DMS153 treated with DMSO at 0.1 percent for 48 hours (cell line): ENCODE data around the gene ZCCHC14.

Experiments
- DNase-seq: peaks from one replicate; lab custom pipeline; 2025; ENCODE audit not compliant: unreplicated experiment; lab: John Stamatoyannopoulos, UW

ZCCHC14 gene

GRCh38 chr16:87459027-87459426 is 33.8 kb downstream of the ZCCHC14 start:
- no peak for DNase-seq

DNA sequence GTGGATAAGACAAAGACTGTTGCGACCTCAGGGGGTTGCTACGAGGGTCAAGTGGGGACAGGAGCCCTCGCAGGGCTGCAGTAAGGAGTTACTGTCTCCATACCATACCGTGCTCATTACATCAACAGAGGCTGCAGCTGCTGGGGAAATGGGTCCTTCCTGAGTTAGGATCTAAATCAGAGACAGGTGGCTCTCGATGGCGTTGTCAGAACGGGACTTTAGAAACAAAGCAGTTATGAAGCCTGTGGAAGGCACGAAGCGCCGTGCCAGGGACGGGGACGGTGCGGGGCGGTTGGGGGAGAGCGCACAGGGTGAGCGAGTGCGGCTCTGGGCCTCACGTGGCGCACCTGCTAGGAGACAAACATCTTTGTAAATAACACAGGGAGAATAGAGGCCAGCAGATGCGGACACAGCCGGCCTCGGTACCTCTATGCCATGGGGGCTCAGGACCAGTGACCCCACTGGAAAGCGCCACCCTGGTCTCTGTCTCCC is 34.4 kb downstream of the ZCCHC14 start:
- DNase-seq = no peak

GRCh38 chr16:87457709-87458423 is 35.0 kb downstream of the ZCCHC14 start:
- DNase-seq = no peak

DNA sequence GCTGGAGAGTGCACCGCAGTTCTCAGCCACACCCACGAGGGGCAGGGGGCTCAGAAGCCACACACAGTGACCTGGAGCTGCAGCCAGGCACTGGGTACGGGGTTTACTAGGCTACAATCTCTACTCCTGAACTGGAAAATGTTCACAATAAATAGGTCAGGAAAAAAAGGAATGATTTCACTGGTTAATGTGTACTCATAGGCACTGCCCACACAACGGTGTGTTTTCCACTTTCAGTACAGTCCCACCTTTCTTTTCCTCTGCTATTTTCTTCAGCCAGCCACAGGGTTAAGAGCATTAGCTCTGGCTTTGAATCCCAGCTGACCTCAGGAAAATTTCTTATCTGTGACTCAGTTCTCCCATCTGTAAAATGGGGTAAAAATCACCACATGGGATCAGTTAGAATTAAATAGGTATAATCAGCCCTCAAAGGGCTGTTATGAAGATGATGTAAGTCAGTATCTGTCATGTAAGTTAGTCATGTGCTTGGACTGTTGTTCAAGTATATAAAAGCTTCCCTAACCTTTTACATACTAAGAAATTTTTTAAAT is 35.7 kb downstream of the ZCCHC14 start:
- DNase-seq = no peak

- DNase-seq = no peak
Measured at GRCh38 chr16:87454391-87454790, 38.4 kb downstream of the ZCCHC14 start.

DNA sequence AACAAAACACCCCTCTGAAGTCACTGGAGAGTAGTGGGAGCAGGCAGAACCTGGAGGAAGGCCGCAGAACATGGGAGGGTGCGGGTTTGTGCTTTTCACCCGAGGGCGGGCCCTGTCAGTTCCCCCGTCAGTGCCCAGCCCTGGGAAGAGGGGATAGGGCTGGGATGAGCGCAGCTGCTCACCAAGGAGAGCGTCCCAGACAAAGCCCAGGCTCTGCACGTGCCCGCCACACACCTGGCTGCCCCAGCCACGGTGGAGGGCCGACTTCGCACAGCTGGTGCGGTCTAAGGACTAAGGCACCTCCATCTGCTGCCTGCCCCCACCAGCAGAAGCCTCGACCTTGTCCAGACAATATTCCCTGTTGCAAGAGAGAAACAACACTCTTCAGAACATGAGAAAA is 39.5 kb downstream of the ZCCHC14 start:
- no peak for DNase-seq

- no peak for DNase-seq
Measured at GRCh38 chr16:87451563-87452210, 41.1 kb downstream of the ZCCHC14 start.

DNA sequence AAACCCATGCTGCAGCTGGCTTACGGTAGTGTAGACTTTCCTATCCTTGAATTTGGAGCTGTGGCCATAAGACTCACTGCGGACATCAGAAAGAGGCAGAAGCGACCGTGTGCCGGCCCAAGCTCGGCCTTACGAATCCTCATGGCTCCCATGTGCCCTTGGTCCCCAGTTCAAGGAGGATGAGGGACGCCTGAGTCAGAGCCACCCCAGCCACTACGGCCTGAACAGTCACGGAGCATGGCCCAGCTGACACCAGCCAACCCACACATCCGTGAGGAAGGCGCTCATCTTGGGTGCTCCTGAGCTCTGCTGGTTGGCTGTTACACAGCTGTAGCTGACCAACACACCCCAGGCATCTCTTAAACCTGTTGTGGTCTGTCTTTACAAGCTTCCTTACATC is 44.0 kb downstream of the ZCCHC14 start:
- DNase-seq = no peak

DNA sequence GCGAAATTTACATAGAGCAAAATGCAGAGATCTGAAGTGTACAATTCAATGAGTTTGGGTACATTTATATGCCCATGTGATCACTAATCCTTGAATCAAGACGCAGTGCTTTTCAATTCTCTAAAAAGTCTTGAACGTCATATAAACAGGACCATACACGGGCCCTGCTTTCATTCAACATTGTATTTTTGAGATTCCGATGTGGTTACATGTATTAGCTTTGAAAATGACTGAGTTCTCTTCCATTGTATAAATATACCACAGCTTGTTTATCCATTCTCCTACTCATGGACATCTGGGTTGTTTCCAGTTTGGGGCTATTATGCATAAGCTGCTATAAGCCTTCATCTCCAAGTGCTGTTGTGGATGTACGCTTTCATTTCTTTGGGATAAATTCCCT is 45.5 kb downstream of the ZCCHC14 start:
- DNase-seq = no peak

GRCh38 chr16:87446479-87446878 is 46.3 kb downstream of the ZCCHC14 start:
- no peak for DNase-seq

- DNase-seq = no peak
Measured at GRCh38 chr16:87445486-87445885, 47.3 kb downstream of the ZCCHC14 start.

DNA sequence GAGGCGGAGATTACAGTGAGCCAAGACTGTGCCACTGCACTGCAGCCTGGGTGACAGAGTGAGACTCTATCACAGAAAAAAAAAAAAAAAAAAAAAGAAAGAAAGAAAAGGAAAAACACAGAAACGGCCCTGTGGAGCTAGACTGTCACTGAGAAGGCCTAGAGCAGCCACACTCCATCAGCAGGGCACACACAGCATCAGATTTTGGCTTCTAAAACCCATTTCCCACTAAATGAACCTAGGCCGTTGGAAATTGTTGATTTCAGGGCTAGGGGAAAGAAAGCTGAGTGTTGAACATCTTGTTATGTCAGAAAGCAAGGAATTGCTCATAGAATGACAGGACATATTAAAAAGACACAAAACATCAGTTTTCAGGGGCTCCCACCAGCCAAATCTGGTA is 48.9 kb downstream of the ZCCHC14 start:
- DNase-seq = no peak

DNA sequence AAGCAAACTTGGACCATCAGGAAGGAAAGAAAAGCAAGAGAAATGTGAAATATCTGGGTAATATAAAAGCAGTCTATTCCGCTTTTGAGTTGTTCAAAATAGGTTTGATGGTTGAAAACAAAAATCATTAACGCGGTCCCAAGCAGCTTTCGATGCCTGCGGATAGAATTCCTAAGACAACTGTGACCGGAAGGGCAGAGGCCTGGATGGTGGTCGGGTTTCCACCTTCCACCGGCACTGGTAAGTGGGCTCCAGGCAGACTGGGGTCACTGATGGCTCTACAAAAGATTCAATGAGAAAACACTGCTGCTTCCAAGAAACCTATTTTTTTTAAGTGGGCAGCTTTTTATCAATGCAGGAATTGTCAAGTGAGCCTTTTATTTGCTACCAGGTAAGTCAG is 49.8 kb downstream of the ZCCHC14 start:
- DNase-seq = no peak

DNA sequence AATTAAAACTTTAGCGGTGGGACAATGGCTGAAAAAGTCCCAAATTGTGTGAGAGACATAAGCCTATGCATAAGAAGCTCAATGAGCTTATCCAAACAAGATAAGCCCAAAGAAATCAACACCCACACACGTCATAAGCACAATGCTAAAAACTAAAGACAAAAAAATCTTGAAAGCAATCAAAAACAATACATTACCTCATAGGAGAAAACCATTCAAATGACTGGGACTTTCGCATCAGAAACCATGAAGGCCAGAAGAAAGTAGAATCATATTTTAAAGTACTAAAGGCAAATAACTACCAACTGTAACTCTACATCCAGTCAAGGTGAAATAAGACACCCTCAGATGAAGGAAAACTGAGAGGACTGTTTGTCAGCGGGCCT is 50.2 kb downstream of the ZCCHC14 start:
- no peak for DNase-seq

GRCh38 chr16:87441886-87442580 is 50.8 kb downstream of the ZCCHC14 start:
- DNase-seq = no peak

- DNase-seq = no peak
Measured at GRCh38 chr16:87439926-87440325, 52.9 kb downstream of the ZCCHC14 start.

DNA sequence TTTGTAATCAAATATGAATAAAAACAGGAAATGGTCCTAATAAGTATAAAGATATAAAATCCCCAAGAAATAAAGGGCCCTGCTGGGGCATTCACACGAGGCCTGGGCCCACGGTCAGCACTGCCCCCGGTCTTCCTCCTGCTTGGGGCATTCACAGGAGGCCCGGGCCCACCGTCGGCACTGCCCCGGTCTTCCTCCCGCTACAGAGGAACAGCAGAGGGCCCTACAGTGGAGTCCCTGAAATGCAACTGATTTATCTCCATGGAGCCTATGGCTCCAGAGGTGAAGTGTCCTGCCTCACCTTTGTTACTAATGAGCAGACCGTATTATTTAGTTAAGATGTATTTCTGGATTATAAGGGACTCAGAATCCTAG is 54.2 kb downstream of the ZCCHC14 start:
- DNase-seq = no peak

DNA sequence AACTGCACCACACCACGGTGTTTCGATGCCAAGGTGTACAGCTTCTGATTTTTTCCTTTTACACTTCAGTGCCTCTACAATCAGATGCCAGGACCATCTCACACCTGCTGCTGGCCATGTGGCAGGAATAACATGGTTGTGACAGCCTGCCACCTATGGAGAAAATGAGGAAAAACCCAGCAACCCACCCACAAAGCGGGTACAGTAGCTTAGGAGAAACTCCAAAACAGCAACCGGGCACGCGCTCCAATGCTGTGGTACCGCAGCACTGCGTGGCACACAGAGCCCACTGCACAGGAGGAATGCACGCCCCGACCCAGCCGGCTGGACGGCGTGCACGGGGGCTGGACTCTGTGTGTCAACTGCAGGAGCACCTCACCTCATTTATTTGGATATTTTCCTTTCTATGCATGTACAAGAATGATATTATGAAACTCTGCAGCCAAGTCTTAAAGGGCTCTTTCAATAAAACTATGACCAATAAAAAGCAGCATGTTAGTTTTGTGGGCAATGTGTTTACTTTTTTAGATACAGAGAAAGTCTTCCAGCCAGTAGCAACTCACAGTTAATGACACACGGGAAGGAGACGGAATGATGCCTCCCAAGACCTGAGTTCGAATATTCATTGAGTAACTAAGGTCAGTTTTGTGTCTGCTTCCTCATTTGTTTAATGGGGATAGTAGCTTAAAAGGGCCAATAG is 54.8 kb downstream of the ZCCHC14 start:
- DNase-seq = no peak

DNA sequence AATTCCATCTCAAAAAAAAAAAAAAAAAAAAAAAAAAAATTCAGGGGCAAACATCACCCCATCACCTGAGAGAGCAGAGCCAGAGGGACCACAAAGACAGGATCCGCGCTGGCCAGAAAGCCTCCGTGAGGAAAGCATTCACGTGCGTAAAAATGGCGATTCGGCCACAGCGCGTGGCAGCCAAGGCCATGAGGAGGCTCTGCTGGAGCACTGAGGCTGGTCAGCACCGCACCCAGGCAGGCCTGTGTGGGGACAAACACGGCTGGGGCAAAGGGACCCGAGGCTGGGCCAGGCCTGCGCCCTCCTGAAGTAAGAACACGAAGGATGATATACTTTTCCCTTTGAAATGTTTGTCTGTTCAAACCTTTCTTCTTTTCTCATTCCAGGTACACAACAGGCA is 55.5 kb downstream of the ZCCHC14 start:
- DNase-seq = no peak

GRCh38 chr16:87436225-87437172 is 56.3 kb downstream of the ZCCHC14 start:
- DNase-seq = no peak
